Ishikawa (cell line): ENCODE results near the gene GRID1.

Source experiments
- CEBPB ChIP-seq: IDR thresholded peaks from 2 replicates; pipeline ENCODE4 v1.6.1; 2012
- CREB1 ChIP-seq: IDR thresholded peaks from 2 replicates; pipeline ENCODE4 v1.6.1; 2012; ENCODE audit warnings: low read depth
- EGR1 ChIP-seq: IDR thresholded peaks from 2 replicates; pipeline ENCODE4 v1.6.1; 2012
- EP300 ChIP-seq: IDR thresholded peaks from 2 replicates; pipeline ENCODE4 v1.6.1; 2012; ENCODE audit warnings: borderline replicate concordance
- FOXM1 ChIP-seq: IDR thresholded peaks from 2 replicates; pipeline ENCODE4 v1.6.1; 2012; ENCODE audit warnings: low read depth, borderline replicate concordance
- MAX ChIP-seq: IDR thresholded peaks from 2 replicates; pipeline ENCODE4 v1.6.1; 2012
- NFIC ChIP-seq: IDR thresholded peaks from 2 replicates; pipeline ENCODE4 v1.6.1; 2012
- RAD21 ChIP-seq: IDR thresholded peaks from 2 replicates; pipeline ENCODE4 v1.6.1; 2012; ENCODE audit warnings: low read depth
- REST ChIP-seq: IDR thresholded peaks from 2 replicates; pipeline ENCODE4 v1.6.1; 2012; ENCODE audit warnings: low read depth, mild to moderate bottlenecking
- TAF1 ChIP-seq: IDR thresholded peaks from 2 replicates; pipeline ENCODE4 v1.6.1; 2012; ENCODE audit warnings: low read depth, mild to moderate bottlenecking
- TCF12 ChIP-seq: IDR thresholded peaks from 2 replicates; pipeline ENCODE4 v1.6.1; 2012; ENCODE audit warnings: low read depth
- TEAD4 ChIP-seq: IDR thresholded peaks from 2 replicates; pipeline ENCODE4 v1.6.1; 2012
- USF1 ChIP-seq: IDR thresholded peaks from 2 replicates; pipeline ENCODE4 v1.6.1; 2012
- YY1 ChIP-seq: IDR thresholded peaks from 2 replicates; pipeline ENCODE4 v1.6.1; 2012; ENCODE audit warnings: low read depth
- ZBTB7A ChIP-seq: IDR thresholded peaks from 2 replicates; pipeline ENCODE4 v1.6.1; 2012; ENCODE audit warnings: low read depth

Gene GRID1

GRCh38 chr10:86345859-86346798, 20.5 kb downstream of the GRID1 start:
- TF ChIP-seq TEAD4 (peak; percentile 92), TAF1 (no peak), MAX (peak; percentile 79), REST (peak; percentile 85), TCF12 (peak; percentile 60), EGR1 (no peak), EP300 (no peak), FOXM1 (no peak), NFIC (no peak)

- TF ChIP-seq EP300 (no peak), TEAD4 (no peak)
Observed at GRCh38 chr10:86345296-86345858, 21.2 kb downstream of the GRID1 start.

GRCh38 chr10:86344714-86345161, 21.9 kb downstream of the GRID1 start:
- no peak for TF ChIP-seq TEAD4
- peak; percentile 78 for TF ChIP-seq MAX
- no peak for TF ChIP-seq CEBPB
- TF ChIP-seq NFIC, result no peak
- no peak for TF ChIP-seq TAF1
- no peak for TF ChIP-seq FOXM1
- no peak for TF ChIP-seq TCF12

- TF ChIP-seq EP300 (no peak), NFIC (no peak), CREB1 (no peak), EGR1 (no peak), TEAD4 (no peak), ZBTB7A (no peak), USF1 (no peak), FOXM1 (no peak), REST (no peak), CEBPB (no peak), RAD21 (no peak), YY1 (no peak), TCF12 (no peak), MAX (no peak), TAF1 (no peak)
Observed at GRCh38 chr10:86344281-86344680, 22.3 kb downstream of the GRID1 start.

- TF ChIP-seq TAF1 (no peak), MAX (0 out of 2 replicates have a peak, but pooled peaks have one; percentile 33), USF1 (peak; percentile 62; the same call in 1 of the 2 replicates), EGR1 (no peak)
Observed at GRCh38 chr10:86343761-86344160, 22.8 kb downstream of the GRID1 start.
